IMR-90 (cell line): ENCODE data around the gene AHR. TPM values are rescaled to one million over a fixed set of nuclear protein-coding genes. Genes with fewer than 3 reads are reported as not detected.

ENCODE experiments used
- ATAC-seq: fragments of 200-7000 bp; cut with Tn5 transposase; 2 replicates; pipeline ENCODE4 v1.9.1; 2020; ENCODE audit warnings: low read depth, mild to moderate bottlenecking, moderate library complexity
- BruUV-seq: library from RNA; stranded (reverse); fragments of 400-500 nt; replicated peaks from 2 replicates; lab custom pipeline; 2021; lab: Mats Ljungman, UMichigan
- CTCF ChIA-PET: fragments of 300-600 bp; formaldehyde crosslinking; extraction: SDS; loops from one replicate; lab custom pipeline; 2021; ENCODE audit warnings: antibody characterized with exemption; lab: Yijun Ruan, JAX
- POLR2A ChIA-PET: fragments of 300-600 bp; sonication (Branson Sonifier 250); formaldehyde crosslinking; loops from one replicate; lab custom pipeline; 2022; ENCODE audit warnings: antibody characterized with exemption; ENCODE audit not compliant: unreplicated experiment; lab: Charles Lee
- DNase-seq: peaks from one replicate; pipeline ENCODE4 v3.0.0; 2013
- H2AFZ ChIP-seq: replicated peaks from 2 replicates; pipeline ENCODE3; 2013; ENCODE audit warnings: low read length, mild to moderate bottlenecking; ENCODE audit not compliant: poor library complexity
- H2AK5ac ChIP-seq: 2 replicates; pipeline ENCODE4 v1.6.1; 2013; ENCODE audit warnings: low read depth, low read length, inconsistent platforms
- H2AK9ac ChIP-seq: replicated peaks from 2 replicates; pipeline ENCODE3; 2013; ENCODE audit warnings: mild to moderate bottlenecking, low read depth, low read length, moderate library complexity; ENCODE audit not compliant: poor library complexity
- H2BK120ac ChIP-seq: 2 replicates; pipeline ENCODE4 v1.6.1; 2013; ENCODE audit warnings: low read depth, low read length, inconsistent platforms
- H2BK15ac ChIP-seq: 3 replicates; pipeline ENCODE4 v1.6.1; 2013; ENCODE audit warnings: low read depth, low read length, inconsistent platforms
- H2BK20ac ChIP-seq: 2 replicates; pipeline ENCODE4 v1.6.1; 2013; ENCODE audit warnings: low read depth, mild to moderate bottlenecking, inconsistent platforms, low read length, moderate library complexity
- H2BK5ac ChIP-seq: 2 replicates; pipeline ENCODE4 v1.6.1; 2013; ENCODE audit warnings: mild to moderate bottlenecking, low read depth, low read length, inconsistent platforms; ENCODE audit not compliant: poor library complexity, severe bottlenecking
- H3K14ac ChIP-seq: replicated peaks from 2 replicates; pipeline ENCODE4 v1.6.1; 2013; ENCODE audit warnings: low read depth, low read length, inconsistent platforms
- H3K18ac ChIP-seq: 2 replicates; pipeline ENCODE4 v1.6.1; 2013; ENCODE audit warnings: low read depth, low read length, control low read depth
- H3K23ac ChIP-seq: 2 replicates; pipeline ENCODE4 v1.6.1; 2013; ENCODE audit warnings: low read depth, low read length, inconsistent platforms
- H3K27ac ChIP-seq: 2 replicates; pipeline ENCODE4 v1.5.1; 2013; ENCODE audit warnings: mild to moderate bottlenecking, control low read depth, low read length; ENCODE audit not compliant: insufficient read depth
- H3K27me3 ChIP-seq: 2 replicates; pipeline ENCODE4 v1.6.1; 2013; ENCODE audit warnings: low read length; ENCODE audit not compliant: control insufficient read depth, insufficient read depth
- H3K36me3 ChIP-seq: 2 replicates; pipeline ENCODE4 v1.6.1; 2013; ENCODE audit warnings: low read length, mixed read lengths; ENCODE audit not compliant: control insufficient read depth, insufficient read depth
- H3K4ac ChIP-seq: 2 replicates; pipeline ENCODE4 v1.6.1; 2013; ENCODE audit warnings: low read depth, low read length, inconsistent platforms
- H3K4me1 ChIP-seq: 2 replicates; pipeline ENCODE4 v1.6.1; 2013; ENCODE audit warnings: low read length, mixed read lengths; ENCODE audit not compliant: control insufficient read depth, insufficient read depth
- H3K4me2 ChIP-seq: 2 replicates; pipeline ENCODE4 v1.6.1; 2013; ENCODE audit warnings: low read depth, mild to moderate bottlenecking, control low read depth, low read length, moderate library complexity
- H3K4me3 ChIP-seq: 2 replicates; pipeline ENCODE4 v1.5.1; 2013; ENCODE audit warnings: low read depth, mild to moderate bottlenecking, control low read depth, low read length, moderate library complexity; ENCODE audit not compliant: insufficient read depth
- H3K56ac ChIP-seq: 2 replicates; pipeline ENCODE4 v1.6.1; 2013; ENCODE audit warnings: low read length, inconsistent platforms; ENCODE audit not compliant: insufficient read depth; ENCODE audit errors: extremely low read depth
- H3K79me1 ChIP-seq, 2 experiments: 2 replicates each; pipeline ENCODE4 v1.6.1; 2013; ENCODE audit warnings: low read length in 2 of 2, inconsistent platforms in 1 of 2, low read depth in 1 of 2
- H3K9ac ChIP-seq: 2 replicates; pipeline ENCODE4 v1.6.1; 2013; ENCODE audit warnings: low read depth, low read length, control low read depth
- H3K9me1 ChIP-seq: 2 replicates; pipeline ENCODE4 v1.6.1; 2013; ENCODE audit warnings: low read length, inconsistent platforms; ENCODE audit not compliant: insufficient read depth
- H3K9me3 ChIP-seq: 2 replicates; pipeline ENCODE4 v1.6.1; 2013; ENCODE audit warnings: low read length; ENCODE audit not compliant: control insufficient read depth, insufficient read depth
- H4K20me1 ChIP-seq: 2 replicates; pipeline ENCODE4 v1.6.1; 2013; ENCODE audit warnings: low read length, inconsistent platforms; ENCODE audit not compliant: insufficient read depth
- H4K5ac ChIP-seq: 2 replicates; pipeline ENCODE4 v1.6.1; 2013; ENCODE audit warnings: mild to moderate bottlenecking, low read depth, low read length, control low read depth
- H4K8ac ChIP-seq, 2 experiments: 2 replicates each; pipeline ENCODE4 v1.6.1; 2013; ENCODE audit warnings: low read depth in 2 of 2, low read length in 2 of 2, control low read depth in 1 of 2, inconsistent platforms in 1 of 2
- H4K91ac ChIP-seq: 2 replicates; pipeline ENCODE4 v1.6.1; 2013; ENCODE audit warnings: low read depth, low read length, inconsistent platforms; ENCODE audit not compliant: insufficient read depth
- CEBPB ChIP-seq: IDR thresholded peaks from 2 replicates; pipeline ENCODE4 v1.6.1; 2012; ENCODE audit warnings: low read depth, low read length, improper control_type of control experiment
- MAZ ChIP-seq: IDR thresholded peaks from 2 replicates; pipeline ENCODE4 v1.6.1; 2012; ENCODE audit warnings: low read depth, mild to moderate bottlenecking, low read length, improper control_type of control experiment, moderate library complexity, borderline replicate concordance
- MXI1 ChIP-seq: IDR thresholded peaks from 2 replicates; pipeline ENCODE4 v1.6.1; 2012; ENCODE audit warnings: low read depth, mild to moderate bottlenecking, low read length, moderate library complexity, borderline replicate concordance
- SMC3 ChIP-seq: fragments of 150-350 bp; IDR thresholded peaks from 2 replicates; pipeline ENCODE4 v1.6.1; 2016; ENCODE audit warnings: low read depth, mild to moderate bottlenecking, antibody characterized with exemption, low read length, moderate library complexity
- WGBS, 2 experiments: methylation state at CpG; one replicate each; pipeline versions ENCODE4 v1.1.5 to v1.1.7; 2013; ENCODE audit warnings: missing lambda C conversion rate in 2 of 2; ENCODE audit not compliant: insufficient read length in 1 of 2; ENCODE audit errors: extremely low coverage in 2 of 2; 5-methylcytosine and 5-hydroxymethylcytosine counted together
- dilution Hi-C: fragments of 300-500 bp; cut with HindIII; formaldehyde crosslinking; loops from one replicate; pipeline ENCODE4 v1.14.3; 2018; ENCODE audit warnings: low sequenced_read_pairs; ENCODE audit not compliant: unreplicated experiment
- in situ Hi-C: fragments of 300-500 bp; cut with MboI; formaldehyde crosslinking; loops from 3 replicates; pipeline ENCODE4 v1.14.3; 2019; ENCODE audit warnings: low sequenced_read_pairs, inconsistent platforms, mixed read lengths
- intact Hi-C: fragments of 100-400 bp; cut with micrococcal nuclease; formaldehyde crosslinking; loops from 2 replicates; pipeline ENCODE4 v1.10.0; 2022
- polyA plus RNA-seq, 3 experiments: library from polyadenylated mRNA; depleted of rRNA; stranded (reverse); fragments of >200 nt; gene quantifications; 2 replicates each; pipeline ENCODE4 v1.2.3, GENCODE V29; 2012; ENCODE audit warnings: low replicate concordance in 1 of 3
- total RNA-seq: library from RNA; depleted of rRNA; stranded (reverse); fragments of >200 nt; gene quantifications from 2 replicates; pipeline ENCODE4 v1.2.3, GENCODE V29; 2012
- TF ChIP-seq, protein P1 (sequence below): fragments of 150-350 bp; IDR thresholded peaks from 2 replicates; pipeline ENCODE4 v1.6.1; 2017; ENCODE audit warnings: mild to moderate bottlenecking, antibody characterized with exemption, low read length, low read depth

The AHR gene
- total and polyA plus RNA-seq, 2 of the 4 experiments (the other 2 are of a cell fraction) = 6.9 to 55.2 TPM

DNA sequence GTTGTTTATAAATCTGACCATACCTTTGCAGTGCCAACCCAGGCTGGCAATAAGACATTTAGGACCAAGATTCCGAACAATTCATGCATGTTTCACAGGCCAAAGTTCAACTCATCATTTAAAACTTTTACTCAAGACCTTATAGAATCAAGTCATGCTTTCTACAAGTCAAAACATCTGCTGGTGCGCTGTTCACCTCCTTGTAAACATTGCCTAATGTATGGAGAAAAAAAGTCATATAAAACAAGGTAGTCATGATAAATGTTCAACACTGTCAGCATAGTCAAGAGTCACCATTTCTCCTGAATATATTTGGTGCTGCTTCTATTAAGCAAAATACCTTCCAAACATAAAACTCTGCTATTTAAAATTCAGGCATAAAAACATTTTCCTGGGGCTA, 42.1 kb upstream of the AHR start:
- BruUV-seq = no TSS peak
- intact Hi-C loops (no loop called here), in situ Hi-C loops (no loop called here), dilution Hi-C loops (no loop called here)
- WGBS, 2 experiments = no CpG with 5 or more reads among the region's 2 CpGs
- no peaks in the 10 kb centered on the region for H3K79me1 ChIP-seq
- H3K4me2 ChIP-seq = no peak overlapping the region
- H3K23ac ChIP-seq = no peak overlapping the region
- no peak overlapping the region for H2BK20ac ChIP-seq
- H3K18ac ChIP-seq = no peak overlapping the region
- no peaks in the 10 kb centered on the region for H3K36me3 ChIP-seq
- H3K9ac ChIP-seq = no peak overlapping the region
- no peak overlapping the region for H3K14ac ChIP-seq
- no peak overlapping the region for H4K8ac ChIP-seq
- no peak overlapping the region for H4K91ac ChIP-seq
- H2AK5ac ChIP-seq = no peak overlapping the region
- H2BK5ac ChIP-seq = no peak overlapping the region
- H3K4me3 ChIP-seq = no peak overlapping the region
- no peak overlapping the region for H3K56ac ChIP-seq
- H2BK120ac ChIP-seq = no peak overlapping the region
- DNase-seq = no peak
- no peaks in the 10 kb centered on the region for H3K27me3 ChIP-seq
- H3K4me1 ChIP-seq = no peaks in the 10 kb centered on the region
- H3K9me1 ChIP-seq = no peaks in the 10 kb centered on the region
- H3K4ac ChIP-seq = no peak overlapping the region
- H3K9me3 ChIP-seq = no peaks in the 10 kb centered on the region
- H4K20me1 ChIP-seq = no peaks in the 10 kb centered on the region
- POLR2A ChIA-PET = no interaction called here
- no peak overlapping the region for H2AK9ac ChIP-seq
- H3K27ac ChIP-seq = no peak overlapping the region
- H4K5ac ChIP-seq = no peak overlapping the region
- H2BK15ac ChIP-seq = no peak overlapping the region
- no peak for TF ChIP-seq SMC3
- TF ChIP-seq, protein P1, sequence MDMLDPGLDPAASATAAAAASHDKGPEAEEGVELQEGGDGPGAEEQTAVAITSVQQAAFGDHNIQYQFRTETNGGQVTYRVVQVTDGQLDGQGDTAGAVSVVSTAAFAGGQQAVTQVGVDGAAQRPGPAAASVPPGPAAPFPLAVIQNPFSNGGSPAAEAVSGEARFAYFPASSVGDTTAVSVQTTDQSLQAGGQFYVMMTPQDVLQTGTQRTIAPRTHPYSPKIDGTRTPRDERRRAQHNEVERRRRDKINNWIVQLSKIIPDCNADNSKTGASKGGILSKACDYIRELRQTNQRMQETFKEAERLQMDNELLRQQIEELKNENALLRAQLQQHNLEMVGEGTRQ = no peak
- no peak for TF ChIP-seq CEBPB
- no peak for TF ChIP-seq MXI1
- no peak for TF ChIP-seq MAZ
- CTCF ChIA-PET = no interaction called here
- no peak overlapping the region for H2AFZ ChIP-seq
- no peak for ATAC-seq
